GM18858 (cell line): ENCODE data around the gene OR5H2.

Experiments used
- ATAC-seq: cut with Tn5 transposase; IDR thresholded peaks from one replicate; pipeline ENCODE4 v1.9.1; 2021; ENCODE audit not compliant: unreplicated experiment

OR5H2 gene

GRCh38 chr3:98329392-98330124 is 47.3 kb downstream of the OR5H2 start:
- ATAC-seq, result peak; percentile 53

- no peak for ATAC-seq
These were observed 49.0 kb downstream of the OR5H2 start for GRCh38 chr3:98331329-98331728.
